Activated CD8-positive, alpha-beta memory T cell treated with anti-CD3 and anti-CD28 coated beads, Interleukin-2, amount 50 U/mL, for 48 hours (primary cell): ENCODE data around the gene PARVG.

Experiments used
- DNase-seq: peaks from one replicate; pipeline ENCODE4 v3.0.0-alpha.2; 2020

The PARVG gene

GRCh38 chr22:44180706-44181032, at the start of gene PARVG:
Gene PARVG (plus strand): TSS chr22:44180925. CDS start chr22:44183330, 2,405 bp downstream.
- no peak for DNase-seq

GRCh38 chr22:44131412-44131811, 49.3 kb upstream of the PARVG start:
- no peak for DNase-seq

- DNase-seq, result no peak
Measured at GRCh38 chr22:44131989-44132685, 48.6 kb upstream of the PARVG start.

GRCh38 chr22:44132724-44133123, 48.0 kb upstream of the PARVG start:
- DNase-seq, result no peak

- DNase-seq, result no peak
Measured at GRCh38 chr22:44133161-44133560, 47.6 kb upstream of the PARVG start.

GRCh38 chr22:44133901-44134571, 46.7 kb upstream of the PARVG start:
- DNase-seq, result no peak

GRCh38 chr22:44136112-44136511, 44.6 kb upstream of the PARVG start:
- no peak for DNase-seq

- DNase-seq, result no peak
Measured at GRCh38 chr22:44136786-44137185, 43.9 kb upstream of the PARVG start.

GRCh38 chr22:44137415-44137814, 43.3 kb upstream of the PARVG start:
- no peak for DNase-seq

GRCh38 chr22:44139773-44140172, 41.0 kb upstream of the PARVG start:
- no peak for DNase-seq

GRCh38 chr22:44142421-44143104, 38.2 kb upstream of the PARVG start:
- no peak for DNase-seq

GRCh38 chr22:44143105-44143474, 37.6 kb upstream of the PARVG start:
- DNase-seq, result no peak

GRCh38 chr22:44143579-44143978, 37.1 kb upstream of the PARVG start:
- DNase-seq, result no peak

- DNase-seq, result no peak
Measured at GRCh38 chr22:44144046-44144569, 36.6 kb upstream of the PARVG start.

- no peak for DNase-seq
Measured at GRCh38 chr22:44145544-44145943, 35.2 kb upstream of the PARVG start.

GRCh38 chr22:44146088-44146861, 34.5 kb upstream of the PARVG start:
- DNase-seq, result no peak

- no peak for DNase-seq
Measured at GRCh38 chr22:44147008-44147645, 33.6 kb upstream of the PARVG start.

GRCh38 chr22:44147821-44148574, 32.7 kb upstream of the PARVG start:
- DNase-seq, result no peak

- no peak for DNase-seq
Measured at GRCh38 chr22:44151676-44152075, 29.0 kb upstream of the PARVG start.

- DNase-seq, result no peak
Measured at GRCh38 chr22:44153710-44154109, 27.0 kb upstream of the PARVG start.

GRCh38 chr22:44154436-44154942, 26.2 kb upstream of the PARVG start:
- no peak for DNase-seq

- no peak for DNase-seq
Measured at GRCh38 chr22:44155115-44155514, 25.6 kb upstream of the PARVG start.
